Keratinocyte (primary cell): ENCODE data around the gene LIN52.

Experiments
- CTCF ChIP-seq, 3 experiments: IDR thresholded peaks in 1 of 3; conservative IDR thresholded peaks in 1 of 3; optimal IDR thresholded peaks in 1 of 3; 2 replicates in 2 of 3; 3 replicates in 1 of 3; pipeline versions ENCODE3 to v1.5.1; 2011; ENCODE audit warnings: low read length in 3 of 3, mild to moderate bottlenecking in 3 of 3, moderate library complexity in 2 of 3, control low read depth in 1 of 3, inconsistent platforms in 1 of 3; ENCODE audit not compliant: insufficient read depth in 2 of 3; ENCODE audit errors: extremely low read depth in 1 of 3
- EZH2 ChIP-seq: IDR thresholded peaks from one replicate; pipeline ENCODE4 v1.6.1; 2012; ENCODE audit warnings: inconsistent platforms, mild to moderate bottlenecking, low read length, moderate library complexity

- TF ChIP-seq CTCF (optimal IDR thresholded peaks at IDR 0.05 in 1 of 3, IDR thresholded peaks at IDR 0.05 in 1 of 3, conservative IDR thresholded peaks at IDR 0.05 in 1 of 3; ENCODE audit: extremely low read depth in 1 of 3, insufficient read depth in 2 of 3, low read length in 3 of 3): no peak
- TF ChIP-seq EZH2: no peak
These were observed 42.5 kb upstream of the LIN52 start for GRCh38 chr14:74042296-74042695.
